ENCODE data around the gene MAST3. TPM values are rescaled to one million over a fixed set of nuclear protein-coding genes. Genes with fewer than 3 reads are reported as not detected.

MAST3 gene
- total RNA-seq, 1 donor from 2014 or later, result 0.79 TPM

- FAIRE-seq (no peak), DNase-seq (ENCODE audit: low read depth) (no peak)
These were observed 40.0 kb upstream of the MAST3 start for GRCh38 chr19:18057557-18057956.

GRCh38 chr19:18058208-18059009 is 39.2 kb upstream of the MAST3 start:
- Histone ChIP-seq H3K36me3 (ENCODE audit: control insufficient read depth, insufficient read depth, low read length) (no peaks in the 10 kb centered on the region), H3K27me3 (ENCODE audit: control insufficient read depth, insufficient read depth, low read length) (no peaks in the 10 kb centered on the region), H3K4me3 (ENCODE audit: low read depth, low read length) (no peak overlapping the region)
- DNase-seq (ENCODE audit: low read depth) (peak; percentile 29), FAIRE-seq (no peak)
- TF ChIP-seq CTCF (IDR thresholded peaks at IDR 0.05; ENCODE audit: insufficient read depth, low read length, severe bottlenecking), result peak; percentile 86

More at GRCh38 chr19:18057557-18057956, 40.0 kb upstream of the MAST3 start:
- Histone ChIP-seq H3K27me3 (ENCODE audit: control insufficient read depth, insufficient read depth, low read length) (no peaks in the 10 kb centered on the region), H3K36me3 (ENCODE audit: control insufficient read depth, insufficient read depth, low read length) (no peaks in the 10 kb centered on the region), H3K4me3 (ENCODE audit: low read depth, low read length) (no peak overlapping the region)
- no peak for TF ChIP-seq CTCF (IDR thresholded peaks at IDR 0.05; ENCODE audit: insufficient read depth, low read length, severe bottlenecking)

- Histone ChIP-seq H3K4me3 (ENCODE audit: low read depth, low read length) (no peak overlapping the region), H3K27me3 (ENCODE audit: control insufficient read depth, insufficient read depth, low read length) (no peaks in the 10 kb centered on the region), H3K36me3 (ENCODE audit: control insufficient read depth, insufficient read depth, low read length) (no peaks in the 10 kb centered on the region)
- FAIRE-seq (no peak), DNase-seq (ENCODE audit: low read depth) (no peak)
- no peak for TF ChIP-seq CTCF (IDR thresholded peaks at IDR 0.05; ENCODE audit: insufficient read depth, low read length, severe bottlenecking)
These were observed 38.3 kb upstream of the MAST3 start for GRCh38 chr19:18059297-18059696.

- DNase-seq (ENCODE audit: low read depth), result no peak
- FAIRE-seq, result no peak
- TF ChIP-seq CTCF (IDR thresholded peaks at IDR 0.05; ENCODE audit: insufficient read depth, low read length, severe bottlenecking), result no peak
- no peaks in the 10 kb centered on the region for H3K27me3 ChIP-seq (ENCODE audit: control insufficient read depth, insufficient read depth, low read length)
- H3K36me3 ChIP-seq (ENCODE audit: control insufficient read depth, insufficient read depth, low read length), result no peaks in the 10 kb centered on the region
- no peak overlapping the region for H3K4me3 ChIP-seq (ENCODE audit: low read depth, low read length)
These were observed 37.7 kb upstream of the MAST3 start for GRCh38 chr19:18059902-18060301.

GRCh38 chr19:18060472-18060871 is 37.1 kb upstream of the MAST3 start:
- DNase-seq (ENCODE audit: low read depth) (no peak), FAIRE-seq (no peak)
- Histone ChIP-seq H3K36me3 (ENCODE audit: control insufficient read depth, insufficient read depth, low read length) (no peaks in the 10 kb centered on the region), H3K4me3 (ENCODE audit: low read depth, low read length) (no peak overlapping the region), H3K27me3 (ENCODE audit: control insufficient read depth, insufficient read depth, low read length) (no peaks in the 10 kb centered on the region)
- no peak for TF ChIP-seq CTCF (IDR thresholded peaks at IDR 0.05; ENCODE audit: insufficient read depth, low read length, severe bottlenecking)

GRCh38 chr19:18062028-18062427 is 35.5 kb upstream of the MAST3 start:
- no peak for FAIRE-seq
- Histone ChIP-seq H3K4me3 (ENCODE audit: low read depth, low read length) (no peak overlapping the region), H3K36me3 (ENCODE audit: control insufficient read depth, insufficient read depth, low read length) (no peaks in the 10 kb centered on the region), H3K27me3 (ENCODE audit: control insufficient read depth, insufficient read depth, low read length) (no peaks in the 10 kb centered on the region)
- no peak for TF ChIP-seq CTCF (IDR thresholded peaks at IDR 0.05; ENCODE audit: insufficient read depth, low read length, severe bottlenecking)
- no peak for DNase-seq (ENCODE audit: low read depth)
